K562 (cell line): ENCODE measurements around the gene GPM6B. TPM values are rescaled to one million over a fixed set of nuclear protein-coding genes. Genes with fewer than 3 reads are reported as not detected.

Experiments used
- ATAC-seq: fragments of 200-7000 bp; cut with Tn5 transposase; 3 replicates; pipeline ENCODE4 v1.9.1; 2020; ENCODE audit warnings: moderate library complexity
- BruUV-seq: library from RNA; stranded (reverse); fragments of 400-500 nt; replicated peaks from 2 replicates; lab custom pipeline; 2021; lab: Mats Ljungman, UMichigan
- CTCF ChIA-PET: fragments of 300-600 bp; formaldehyde crosslinking; extraction: SDS; loops from one replicate; lab custom pipeline; 2021; ENCODE audit warnings: low intra/inter-chr PET ratio; lab: Yijun Ruan, JAX
- POLR2A ChIA-PET: fragments of 300-600, 350-650 bp; sonication (Branson Sonifier 250); formaldehyde crosslinking; extraction: SDS; loops from one replicate; lab custom pipeline; 2021; ENCODE audit warnings: antibody characterized with exemption, inconsistent platforms; lab: Yijun Ruan, JAX
- DNase-seq, 4 experiments: peaks; one replicate each; pipeline versions ENCODE4 v3.0.0 to v3.0.0-alpha.2; 2011 to 2018; ENCODE audit warnings: low spot score in 3 of 4, mixed read lengths in 3 of 4; ENCODE audit errors: extremely low read depth in 1 of 4
- FAIRE-seq: peaks from 2 replicates; lab custom pipeline; 2011; peaks lifted over from hg19 to GRCh38; lab: Jason Lieb, UNC
- H2AFZ ChIP-seq: 2 replicates; pipeline ENCODE4 v1.6.0; 2011; ENCODE audit warnings: low read depth, low read length, control low read depth, inconsistent platforms
- H3K27ac ChIP-seq: fragments of 200-600 bp; 3 replicates; pipeline ENCODE4 v1.8.0; 2011; ENCODE audit warnings: low read depth, mild to moderate bottlenecking, control low read depth, inconsistent platforms, low read length, moderate library complexity, mixed read lengths; ENCODE audit errors: extremely low read depth
- H3K27me3 ChIP-seq, 2 experiments: fragments of 300-600 bp in 1 of 2; 2 replicates in 1 of 2; 3 replicates in 1 of 2; pipeline versions ENCODE4 v1.6.0 to v1.8.0; 2011; ENCODE audit warnings: inconsistent platforms in 2 of 2, low read length in 2 of 2, mild to moderate bottlenecking in 1 of 2, mixed read lengths in 1 of 2, moderate library complexity in 1 of 2; ENCODE audit not compliant: control insufficient read depth in 2 of 2, insufficient read depth in 2 of 2
- H3K36me3 ChIP-seq: fragments of 300-600 bp; 3 replicates; pipeline ENCODE4 v1.8.0; 2011; ENCODE audit warnings: mild to moderate bottlenecking, low read length, inconsistent platforms; ENCODE audit not compliant: control insufficient read depth, insufficient read depth
- H3K4me1 ChIP-seq, 2 experiments: fragments of 200-600 bp in 1 of 2; replicated peaks in 1 of 2; 2 replicates in 1 of 2; 3 replicates in 1 of 2; pipeline versions ENCODE4 v1.5.1 to v1.8.0; 2011; ENCODE audit warnings: inconsistent platforms in 2 of 2, low read length in 2 of 2, mild to moderate bottlenecking in 1 of 2, mixed read lengths in 1 of 2, moderate library complexity in 1 of 2; ENCODE audit not compliant: control insufficient read depth in 2 of 2, insufficient read depth in 2 of 2
- H3K4me2 ChIP-seq: 2 replicates; pipeline ENCODE4 v1.6.1; 2011; ENCODE audit warnings: low read length, control low read depth, inconsistent platforms, mixed read lengths; ENCODE audit not compliant: insufficient read depth
- H3K4me3 ChIP-seq: fragments of 200-600 bp; sonication (generic), shearing (Covaris generic); 2 replicates; pipeline ENCODE4 v1.5.1; 2016; ENCODE audit warnings: control low read depth, inconsistent platforms
- H3K79me2 ChIP-seq: fragments of 200-600 bp; 3 replicates; pipeline ENCODE4 v1.8.0; 2011; ENCODE audit warnings: low read length, inconsistent platforms; ENCODE audit not compliant: control insufficient read depth, insufficient read depth
- H3K9ac ChIP-seq, 2 experiments: 2 replicates each; pipeline versions ENCODE4 v1.6.0 to v1.6.1; 2011; ENCODE audit warnings: low read depth in 2 of 2, low read length in 2 of 2, control low read depth in 1 of 2, inconsistent platforms in 1 of 2, mild to moderate bottlenecking in 1 of 2, mixed read lengths in 1 of 2; ENCODE audit not compliant: insufficient read depth in 1 of 2
- H3K9me1 ChIP-seq: one replicate; pipeline ENCODE4 v1.6.0; 2011; ENCODE audit warnings: inconsistent platforms, mild to moderate bottlenecking, low read length, moderate library complexity; ENCODE audit not compliant: control insufficient read depth, insufficient read depth
- H3K9me3 ChIP-seq: replicated peaks from 2 replicates; pipeline ENCODE4 v1.5.1; 2011; ENCODE audit warnings: low read depth, low read length, inconsistent platforms; ENCODE audit not compliant: control insufficient read depth, insufficient read depth
- H4K20me1 ChIP-seq: replicated peaks from 2 replicates; pipeline ENCODE4 v1.6.1; 2011; ENCODE audit warnings: low read length, inconsistent platforms, mixed read lengths; ENCODE audit not compliant: control insufficient read depth, insufficient read depth
- CBFA2T3 ChIP-seq: fragments of 450-650 bp; IDR thresholded peaks from 2 replicates; pipeline ENCODE4 v1.6.1; 2017
- ETV1 ChIP-seq: fragments of 450-650 bp; conservative IDR thresholded peaks from 2 replicates; pipeline ENCODE4 v1.6.1; 2016; ENCODE audit warnings: missing genetic modification characterization, control low read depth, low read depth, missing compliant biosample characterization
- FOXA3 ChIP-seq, 2 experiments: fragments of 450-650 bp in 1 of 2; sonication (generic) in 1 of 2; formaldehyde crosslinking; IDR thresholded peaks in 1 of 2; conservative IDR thresholded peaks in 1 of 2; 2 replicates each; pipeline versions ENCODE4 v1.4.0 to v1.8.0; 2020 to 2022; ENCODE audit warnings: mild to moderate bottlenecking in 2 of 2, missing genetic modification reagents in 1 of 2
- KLF16 ChIP-seq: IDR thresholded peaks from 2 replicates; pipeline ENCODE4 v1.6.1; 2016; ENCODE audit warnings: antibody characterized with exemption
- RBM25 ChIP-seq: fragments of 200-400 bp; formaldehyde crosslinking; IDR thresholded peaks from 2 replicates; pipeline ENCODE4 v1.6.1; 2018; ENCODE audit warnings: low read length, low read depth, moderate library complexity; ENCODE audit not compliant: severe bottlenecking
- RUNX1 ChIP-seq: sonication (generic); IDR thresholded peaks from 2 replicates; pipeline ENCODE4 v1.6.1; 2016; ENCODE audit warnings: antibody characterized with exemption, low read depth
- SP1 ChIP-seq: sonication (generic); formaldehyde crosslinking; IDR thresholded peaks from 2 replicates; pipeline ENCODE4 v1.8.1; 2022; ENCODE audit warnings: mild to moderate bottlenecking, missing genetic modification reagents
- TOE1 ChIP-seq, 2 experiments: fragments of 450-650 bp in 1 of 2; sonication (generic) in 1 of 2; formaldehyde crosslinking in 1 of 2; IDR thresholded peaks; 2 replicates each; pipeline versions ENCODE4 v1.7.1 to v1.8.0; 2016 to 2022; ENCODE audit warnings: borderline replicate concordance in 2 of 2, mild to moderate bottlenecking in 2 of 2, antibody characterized with exemption in 1 of 2, inconsistent platforms in 1 of 2, low read depth in 1 of 2, missing genetic modification reagents in 1 of 2, moderate library complexity in 1 of 2
- ZNF316 ChIP-seq: fragments of 450-650 bp; IDR thresholded peaks from 2 replicates; pipeline ENCODE4 v1.6.1; 2016
- ZNF384 ChIP-seq: IDR thresholded peaks from 2 replicates; pipeline ENCODE4 v1.6.1; 2012; ENCODE audit warnings: low read depth, low read length, improper control_type of control experiment
- whole genome bisulfite sequencing: fragments of 100-300 bp; shearing (Covaris generic); methylation state at CpG from one replicate; pipeline ENCODE4 v1.1.6; 2016; ENCODE audit warnings: low coverage, mixed read lengths; ENCODE audit not compliant: insufficient coverage; ENCODE audit errors: missing lambda C conversion rate; 5-methylcytosine and 5-hydroxymethylcytosine counted together
- in situ Hi-C: fragments of 300-500 bp; cut with MboI; formaldehyde crosslinking; loops from 4 replicates; pipeline ENCODE4 v1.15.0; 2018; ENCODE audit warnings: inconsistent platforms, mixed read lengths
- intact Hi-C: fragments of 100-400 bp; cut with micrococcal nuclease; formaldehyde crosslinking; loops from 2 replicates; pipeline ENCODE4 v1.14.2; 2022
- polyA plus RNA-seq, 8 experiments: library from polyadenylated mRNA; depleted of rRNA in 4 of 8; stranded (reverse) in 5 of 8; unstranded in 3 of 8; fragments of >200 nt; fragmentation: Nextera tagmentation in 2 of 8; fragmentation: Illumina TruSeq in 1 of 8; extraction: Ambion mirVana in 2 of 8; extraction: Trizol in 1 of 8; gene quantifications; 2 replicates each; pipeline versions ENCODE4 v1.2.1 to v1.2.3, GENCODE V29; 2011 to 2014; ENCODE audit warnings: inconsistent platforms in 1 of 8, missing spikeins in 1 of 8
- total RNA-seq, 7 experiments: library from RNA; depleted of rRNA in 6 of 7; stranded (reverse); fragments of >200 nt in 6 of 7; fragmentation: Illumina TruSeq in 2 of 7; extraction: Trizol in 2 of 7; gene quantifications; 2 replicates each; pipeline versions ENCODE4 v1.2.1 to v1.2.3, GENCODE V29; 2011 to 2021; ENCODE audit warnings: low replicate concordance in 1 of 7

GPM6B gene
- total and polyA plus RNA-seq, 9 of the 15 experiments (the other 6 are each of a cell fraction or from before 2014, with no cell fraction given): 0.14 to 0.32 TPM; not detected in 7

DNA sequence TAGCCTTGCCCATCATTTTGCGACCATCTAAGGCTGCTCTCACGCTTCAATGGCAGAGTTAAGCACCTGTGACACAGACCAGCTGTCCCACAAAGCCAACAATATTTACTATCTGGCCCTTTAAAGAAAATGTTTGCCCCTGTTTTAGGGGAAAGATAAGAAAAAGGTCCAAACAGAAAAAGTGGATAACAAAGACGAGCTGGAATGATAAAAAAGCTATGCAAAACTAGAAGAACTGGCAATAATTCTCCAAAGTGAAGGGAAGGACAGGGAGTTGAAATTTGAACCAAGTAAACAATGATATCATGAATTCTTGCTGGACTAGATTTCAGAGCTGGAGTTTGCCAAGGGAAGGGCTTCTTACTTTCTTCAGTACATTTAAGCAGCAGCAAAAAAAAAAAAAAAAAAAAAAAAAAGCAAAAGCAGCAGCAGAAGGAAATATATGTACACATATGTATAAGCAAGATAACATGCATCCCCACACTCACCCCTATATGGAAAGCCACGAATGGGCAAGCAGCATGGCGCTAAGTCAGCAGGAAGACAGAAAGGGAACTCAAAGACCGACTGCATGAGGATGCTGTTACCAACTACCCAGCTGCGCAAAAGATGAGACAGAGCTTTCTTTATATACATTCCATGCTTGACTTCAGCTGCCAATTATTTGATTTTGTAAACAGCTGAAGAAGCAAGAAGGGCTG lies 94.9 kb downstream of the GPM6B start:
- H3K79me2 ChIP-seq: peaks cover 34% of the 10 kb centered on the region
- H3K27ac ChIP-seq: no peak overlapping the region
- intact Hi-C loops: no loop called here
- peak; percentile 63 for ATAC-seq
- CTCF ChIA-PET: no interaction called here
- BruUV-seq: no TSS peak
- POLR2A ChIA-PET: interaction anchor here (0.6 to 1.7 kb wide), 6 partner anchors 9 to 470 kb away, joined by 3 to 6 read pairs (median 3); partner anchors contain the start of genes OFD1 and TRAPPC2
- WGBS: 50% methylated on average over 6 of the region's 7 CpGs
- H4K20me1 ChIP-seq: 0 out of 2 replicates have a peak, but pooled peaks cover 4% of the 10 kb centered on the region
- no peak overlapping the region for H3K4me3 ChIP-seq
- no peak overlapping the region for H3K4me2 ChIP-seq
- in situ Hi-C loops: no loop called here
- no peak overlapping the region for H2AFZ ChIP-seq
- no peaks in the 10 kb centered on the region for H3K27me3 ChIP-seq
- FAIRE-seq: no peak
- H3K4me1 ChIP-seq: peaks cover 0 to 8% of the 10 kb centered on the region in 2 experiments; a peak in 2 of 5 replicates
- H3K9me1 ChIP-seq: no peaks in the 10 kb centered on the region
- no peak for DNase-seq
- H3K36me3 ChIP-seq: peaks cover 56% of the 10 kb centered on the region; the same call in 2 of the 3 replicates
- H3K9ac ChIP-seq: no peak overlapping the region
- TF ChIP-seq ZNF316 (0 out of 2 replicates have a peak, but pooled peaks have one; percentile 2), SP1 (CRISPR knock-in tag) (no peak), RUNX1 (no peak), RBM25 (no peak), FOXA3 (CRISPR knock-in tag; conservative IDR thresholded peaks at IDR 0.05 in 1 of 2, IDR thresholded peaks at IDR 0.05 in 1 of 2) (0 out of 4 replicates have a peak, but pooled peaks of 1 of the 2 experiments have one; percentile 18), ETV1 (no peak), TOE1 (IDR thresholded peaks at IDR 0.05; ENCODE audit: borderline replicate concordance) (no peak), TOE1 (CRISPR knock-in tag; IDR thresholded peaks at IDR 0.05; ENCODE audit: borderline replicate concordance, low read depth) (no peak), ZNF384 (peak; percentile 77), CBFA2T3 (peak; percentile 44; the same call in 1 of the 2 replicates), KLF16 (no peak)
- no peaks in the 10 kb centered on the region for H3K9me3 ChIP-seq
